ENCODE results near the gene AKAP11.

AKAP11 gene

GRCh38 chr13:42305503-42305902 lies 33.6 kb downstream of the AKAP11 start:
- Histone ChIP-seq H3K36me3 (ENCODE audit: control insufficient read depth, insufficient read depth, low read length) (peaks cover 49% of the 10 kb centered on the region), H3K4me1 (ENCODE audit: control insufficient read depth, insufficient read depth, low read length, poor library complexity, severe bottlenecking) (no peaks in the 10 kb centered on the region), H3K9me3 (ENCODE audit: control insufficient read depth, low read length) (no peaks in the 10 kb centered on the region), H3K4me3 (ENCODE audit: extremely low read depth, insufficient read depth, low read length, poor library complexity, severe bottlenecking) (no peak overlapping the region), H3K27ac (ENCODE audit: low read depth, low read length, severe bottlenecking) (no peak overlapping the region)

GRCh38 chr13:42307461-42307860 lies 35.5 kb downstream of the AKAP11 start:
- no peaks in the 10 kb centered on the region for H3K9me3 ChIP-seq (ENCODE audit: control insufficient read depth, low read length)

DNA sequence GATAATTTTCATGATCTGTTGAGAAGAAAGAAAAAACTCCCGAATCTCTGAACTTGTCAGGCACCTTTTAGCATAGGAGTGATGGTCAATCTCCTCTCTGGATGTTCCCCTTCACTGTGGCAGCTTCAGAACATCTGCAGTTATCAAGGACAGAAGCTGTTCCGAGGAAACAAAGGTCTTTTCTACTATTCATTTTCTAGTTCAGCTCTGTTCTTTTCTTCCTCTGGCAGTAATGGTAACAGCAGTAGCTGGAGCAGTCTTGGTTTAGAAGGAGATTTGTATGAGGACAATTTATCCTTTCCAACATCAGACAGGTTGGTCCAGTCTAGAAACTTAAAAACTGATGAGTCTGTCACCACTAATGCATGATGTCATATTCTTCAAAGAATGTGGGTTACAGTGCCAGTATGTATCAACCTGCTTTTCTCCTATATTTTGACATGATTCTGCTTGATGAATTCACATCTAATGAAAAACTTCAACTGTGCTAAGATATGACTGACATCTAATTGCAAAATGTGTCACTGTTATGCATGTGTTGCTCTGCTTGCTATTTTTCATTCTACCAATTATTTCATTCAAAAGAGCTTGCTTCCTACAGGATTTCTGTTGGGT lies 41.0 kb downstream of the AKAP11 start:
- Histone ChIP-seq H3K36me3 (ENCODE audit: control insufficient read depth, insufficient read depth, low read length) (peaks cover 9% of the 10 kb centered on the region), H3K4me1 (ENCODE audit: control insufficient read depth, insufficient read depth, low read length, poor library complexity, severe bottlenecking) (no peaks in the 10 kb centered on the region), H3K27ac (ENCODE audit: low read depth, low read length, severe bottlenecking) (no peak overlapping the region), H3K9me3 (ENCODE audit: control insufficient read depth, low read length) (no peaks in the 10 kb centered on the region), H3K4me3 (ENCODE audit: extremely low read depth, insufficient read depth, low read length, poor library complexity, severe bottlenecking) (no peak overlapping the region)
- 100% methylated on average over 1 of the region's 2 CpGs; no CpG with 5 or more reads in 1 of the 2 experiments for WGBS, 2 experiments (ENCODE audit: insufficient coverage in 2 of 2)

More at GRCh38 chr13:42307461-42307860, 35.5 kb downstream of the AKAP11 start:
- Histone ChIP-seq H3K36me3 (ENCODE audit: control insufficient read depth, insufficient read depth, low read length) (peaks cover 29% of the 10 kb centered on the region), H3K4me1 (ENCODE audit: control insufficient read depth, insufficient read depth, low read length, poor library complexity, severe bottlenecking) (no peaks in the 10 kb centered on the region), H3K27ac (ENCODE audit: low read depth, low read length, severe bottlenecking) (no peak overlapping the region), H3K4me3 (ENCODE audit: extremely low read depth, insufficient read depth, low read length, poor library complexity, severe bottlenecking) (no peak overlapping the region)
- WGBS, 2 experiments (ENCODE audit: insufficient coverage in 2 of 2): 86 to 100% methylated on average over 2 to 3 of the region's 4 CpGs

- 75 to 82% methylated on average over 2 to 3 of the region's 3 CpGs for WGBS, 2 experiments (ENCODE audit: insufficient coverage in 2 of 2)
- no peak overlapping the region for H3K4me3 ChIP-seq (ENCODE audit: extremely low read depth, insufficient read depth, low read length, poor library complexity, severe bottlenecking)
- H3K9me3 ChIP-seq (ENCODE audit: control insufficient read depth, low read length): no peaks in the 10 kb centered on the region
- H3K4me1 ChIP-seq (ENCODE audit: control insufficient read depth, insufficient read depth, low read length, poor library complexity, severe bottlenecking): peaks cover 6% of the 10 kb centered on the region
- H3K36me3 ChIP-seq (ENCODE audit: control insufficient read depth, insufficient read depth, low read length): peaks cover 4% of the 10 kb centered on the region
- H3K27ac ChIP-seq (ENCODE audit: low read depth, low read length, severe bottlenecking): no peak overlapping the region
These were observed 46.6 kb downstream of the AKAP11 start for GRCh38 chr13:42318570-42318969.

GRCh38 chr13:42320375-42320787 lies 48.4 kb downstream of the AKAP11 start:
- no peak overlapping the region for H3K27ac ChIP-seq (ENCODE audit: low read depth, low read length, severe bottlenecking)
- H3K4me3 ChIP-seq (ENCODE audit: extremely low read depth, insufficient read depth, low read length, poor library complexity, severe bottlenecking): no peak overlapping the region
- WGBS, 2 experiments (ENCODE audit: insufficient coverage in 2 of 2): 61 to 75% methylated on average over 2 to 3 of the region's 4 CpGs
- H3K4me1 ChIP-seq (ENCODE audit: control insufficient read depth, insufficient read depth, low read length, poor library complexity, severe bottlenecking): peaks cover 6% of the 10 kb centered on the region
- H3K36me3 ChIP-seq (ENCODE audit: control insufficient read depth, insufficient read depth, low read length): peaks cover 4% of the 10 kb centered on the region
- H3K9me3 ChIP-seq (ENCODE audit: control insufficient read depth, low read length): no peaks in the 10 kb centered on the region

DNA sequence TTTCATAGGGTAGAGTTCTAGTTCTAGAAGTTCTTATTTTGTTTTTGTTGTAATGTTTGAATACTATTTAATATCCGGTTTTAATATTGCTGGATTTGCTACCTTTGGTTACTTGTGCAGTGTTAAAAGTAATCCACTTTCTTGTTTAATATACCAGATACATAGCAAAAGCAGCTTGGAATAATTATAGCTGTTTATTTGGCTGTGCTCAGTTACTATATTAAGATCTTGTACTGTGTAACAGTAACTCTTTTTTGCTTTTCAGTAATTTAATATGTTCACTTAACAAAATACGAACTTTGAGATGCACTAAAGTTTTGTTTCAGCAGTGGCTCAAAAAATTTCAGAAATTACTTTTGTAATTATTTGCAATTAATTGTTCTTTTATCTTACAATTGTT lies 50.9 kb downstream of the AKAP11 start:
- no CpG with 5 or more reads among the region's 2 CpGs for WGBS, 2 experiments (ENCODE audit: insufficient coverage in 2 of 2)

GRCh38 chr13:42324704-42325103 lies 52.8 kb downstream of the AKAP11 start:
- no peak overlapping the region for H3K4me3 ChIP-seq (ENCODE audit: extremely low read depth, insufficient read depth, low read length, poor library complexity, severe bottlenecking)
- no peaks in the 10 kb centered on the region for H3K9me3 ChIP-seq (ENCODE audit: control insufficient read depth, low read length)
- H3K36me3 ChIP-seq (ENCODE audit: control insufficient read depth, insufficient read depth, low read length): no peaks in the 10 kb centered on the region

More for the DNA sequence above, 50.9 kb downstream of the AKAP11 start:
- Histone ChIP-seq H3K36me3 (ENCODE audit: control insufficient read depth, insufficient read depth, low read length) (no peaks in the 10 kb centered on the region), H3K4me3 (ENCODE audit: extremely low read depth, insufficient read depth, low read length, poor library complexity, severe bottlenecking) (no peak overlapping the region), H3K4me1 (ENCODE audit: control insufficient read depth, insufficient read depth, low read length, poor library complexity, severe bottlenecking) (peaks cover 6% of the 10 kb centered on the region), H3K9me3 (ENCODE audit: control insufficient read depth, low read length) (no peaks in the 10 kb centered on the region), H3K27ac (ENCODE audit: low read depth, low read length, severe bottlenecking) (no peak overlapping the region)

GRCh38 chr13:42327725-42328124 lies 55.8 kb downstream of the AKAP11 start:
- Histone ChIP-seq H3K9me3 (ENCODE audit: control insufficient read depth, low read length) (no peaks in the 10 kb centered on the region), H3K4me3 (ENCODE audit: extremely low read depth, insufficient read depth, low read length, poor library complexity, severe bottlenecking) (no peak overlapping the region), H3K36me3 (ENCODE audit: control insufficient read depth, insufficient read depth, low read length) (no peaks in the 10 kb centered on the region), H3K4me1 (ENCODE audit: control insufficient read depth, insufficient read depth, low read length, poor library complexity, severe bottlenecking) (no peaks in the 10 kb centered on the region), H3K27ac (ENCODE audit: low read depth, low read length, severe bottlenecking) (no peak overlapping the region)

More at GRCh38 chr13:42324704-42325103, 52.8 kb downstream of the AKAP11 start:
- Histone ChIP-seq H3K4me1 (ENCODE audit: control insufficient read depth, insufficient read depth, low read length, poor library complexity, severe bottlenecking) (no peaks in the 10 kb centered on the region), H3K27ac (ENCODE audit: low read depth, low read length, severe bottlenecking) (no peak overlapping the region)

DNA sequence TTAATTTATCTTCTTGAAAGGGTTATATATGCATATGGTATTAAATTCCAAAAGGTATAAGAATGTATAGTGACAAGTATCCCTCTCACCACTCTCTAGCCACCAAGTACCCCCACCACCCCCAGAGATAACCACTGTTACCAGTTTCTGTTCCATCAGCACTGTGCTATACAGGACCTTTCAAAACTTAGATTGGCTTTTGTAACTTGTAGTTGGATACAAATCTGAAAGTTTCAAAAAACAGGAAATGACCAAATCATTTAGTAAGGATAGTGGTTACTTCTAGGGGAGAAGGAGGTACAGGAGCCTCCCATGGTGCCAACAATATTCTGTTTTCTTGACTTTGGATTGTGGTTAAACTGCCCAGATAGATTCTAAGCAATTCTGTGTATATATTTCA lies 56.7 kb downstream of the AKAP11 start:
- no peaks in the 10 kb centered on the region for H3K4me1 ChIP-seq (ENCODE audit: control insufficient read depth, insufficient read depth, low read length, poor library complexity, severe bottlenecking)
- no peak overlapping the region for H3K27ac ChIP-seq (ENCODE audit: low read depth, low read length, severe bottlenecking)
- no peak overlapping the region for H3K4me3 ChIP-seq (ENCODE audit: extremely low read depth, insufficient read depth, low read length, poor library complexity, severe bottlenecking)
- H3K9me3 ChIP-seq (ENCODE audit: control insufficient read depth, low read length): no peaks in the 10 kb centered on the region
- H3K36me3 ChIP-seq (ENCODE audit: control insufficient read depth, insufficient read depth, low read length): no peaks in the 10 kb centered on the region

DNA sequence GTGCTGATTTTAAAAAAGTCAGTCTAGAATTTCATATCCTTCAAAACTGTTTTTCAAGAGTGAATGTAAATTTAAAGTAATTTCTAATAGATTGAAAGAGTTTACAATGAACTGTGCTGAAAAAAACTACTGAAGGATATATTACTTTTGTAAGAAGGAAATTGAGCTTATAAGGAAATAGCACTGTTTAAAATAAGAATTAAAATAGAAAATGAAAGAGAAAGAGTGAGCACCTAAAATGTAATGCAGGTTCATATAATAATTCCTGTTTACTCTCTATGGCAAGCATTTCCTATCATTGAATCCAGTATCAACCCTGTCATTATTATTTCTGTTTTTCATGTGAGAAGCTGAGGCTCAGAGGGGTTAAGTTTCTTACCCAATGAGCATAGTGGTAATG lies 57.3 kb downstream of the AKAP11 start:
- Histone ChIP-seq H3K9me3 (ENCODE audit: control insufficient read depth, low read length) (no peaks in the 10 kb centered on the region), H3K36me3 (ENCODE audit: control insufficient read depth, insufficient read depth, low read length) (no peaks in the 10 kb centered on the region), H3K4me1 (ENCODE audit: control insufficient read depth, insufficient read depth, low read length, poor library complexity, severe bottlenecking) (no peaks in the 10 kb centered on the region), H3K27ac (ENCODE audit: low read depth, low read length, severe bottlenecking) (no peak overlapping the region), H3K4me3 (ENCODE audit: extremely low read depth, insufficient read depth, low read length, poor library complexity, severe bottlenecking) (no peak overlapping the region)

DNA sequence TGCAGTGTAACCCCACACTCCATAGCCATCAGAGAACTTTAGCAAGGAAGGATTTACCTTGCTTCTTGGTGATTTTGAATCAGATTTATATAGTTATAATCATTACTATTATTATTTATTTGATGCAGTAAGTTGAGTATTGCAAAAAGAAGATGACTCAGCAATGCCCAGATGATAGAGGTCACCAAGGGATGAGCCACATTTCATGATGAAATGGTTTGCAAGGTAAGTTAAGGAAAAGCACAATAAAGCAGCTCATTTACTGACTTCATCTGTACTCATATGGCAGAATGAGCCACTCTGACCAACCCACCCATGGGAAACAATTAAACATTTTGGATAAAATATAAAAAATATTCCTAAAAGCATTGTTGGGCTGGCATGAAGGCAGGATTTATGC lies 59.1 kb downstream of the AKAP11 start:
- Histone ChIP-seq H3K9me3 (ENCODE audit: control insufficient read depth, low read length) (no peaks in the 10 kb centered on the region), H3K27ac (ENCODE audit: low read depth, low read length, severe bottlenecking) (no peak overlapping the region), H3K4me1 (ENCODE audit: control insufficient read depth, insufficient read depth, low read length, poor library complexity, severe bottlenecking) (no peaks in the 10 kb centered on the region), H3K36me3 (ENCODE audit: control insufficient read depth, insufficient read depth, low read length) (no peaks in the 10 kb centered on the region), H3K4me3 (ENCODE audit: extremely low read depth, insufficient read depth, low read length, poor library complexity, severe bottlenecking) (no peak overlapping the region)

All from mesodermal cell (in vitro differentiated cells).